GM19328 (cell line): Measurements from ENCODE around the gene CERS6.
"Not testable (repeated sequence)": the region's sequence is repeated elsewhere in the genome, so short reads cannot be mapped to it uniquely, and the experiment has no call there.

Source experiments
- ATAC-seq: cut with Tn5 transposase; IDR thresholded peaks from one replicate; pipeline ENCODE4 v1.9.1; 2021; ENCODE audit warnings: mild to moderate bottlenecking, moderate library complexity; ENCODE audit not compliant: unreplicated experiment

Gene CERS6

GRCh38 chr2:168496906-168497305 is 40.8 kb downstream of the CERS6 start:
- ATAC-seq = no peak

- no peak for ATAC-seq
These were observed 43.4 kb downstream of the CERS6 start for GRCh38 chr2:168499500-168499899.

- ATAC-seq = no peak
These were observed 44.4 kb downstream of the CERS6 start for GRCh38 chr2:168500516-168500915.

GRCh38 chr2:168501466-168502065 is 45.5 kb downstream of the CERS6 start:
- no peak for ATAC-seq

GRCh38 chr2:168502852-168503251 is 46.8 kb downstream of the CERS6 start:
- not testable (repeated sequence) for ATAC-seq

GRCh38 chr2:168503901-168504300 is 47.8 kb downstream of the CERS6 start:
- no peak for ATAC-seq

- no peak for ATAC-seq
These were observed 48.3 kb downstream of the CERS6 start for GRCh38 chr2:168504323-168504722.

GRCh38 chr2:168510125-168510756 is 54.2 kb downstream of the CERS6 start:
- no peak for ATAC-seq

GRCh38 chr2:168514692-168515091 is 58.6 kb downstream of the CERS6 start:
- ATAC-seq = no peak

- no peak for ATAC-seq
These were observed 59.4 kb downstream of the CERS6 start for GRCh38 chr2:168515502-168515901.

GRCh38 chr2:168517816-168518215 is 61.7 kb downstream of the CERS6 start:
- ATAC-seq = no peak

- no peak for ATAC-seq
These were observed 62.5 kb downstream of the CERS6 start for GRCh38 chr2:168518555-168519066.

- no peak for ATAC-seq
These were observed 63.6 kb downstream of the CERS6 start for GRCh38 chr2:168519534-168520308.

- no peak for ATAC-seq
These were observed 65.1 kb downstream of the CERS6 start for GRCh38 chr2:168521053-168521741.

- ATAC-seq = no peak
These were observed 66.4 kb downstream of the CERS6 start for GRCh38 chr2:168522446-168522845.

GRCh38 chr2:168524005-168524404 is 67.9 kb downstream of the CERS6 start:
- ATAC-seq = no peak

GRCh38 chr2:168525020-168525419 is 68.9 kb downstream of the CERS6 start:
- no peak for ATAC-seq

- ATAC-seq = no peak
These were observed 69.8 kb downstream of the CERS6 start for GRCh38 chr2:168525716-168526446.

- no peak for ATAC-seq
These were observed 70.6 kb downstream of the CERS6 start for GRCh38 chr2:168526641-168527040.

GRCh38 chr2:168528016-168528415 is 71.9 kb downstream of the CERS6 start:
- ATAC-seq = no peak

GRCh38 chr2:168528469-168528868 is 72.4 kb downstream of the CERS6 start:
- no peak for ATAC-seq
